Myometrial cell (primary cell): ENCODE data around the gene MT1B. TPM values are rescaled to one million over a fixed set of nuclear protein-coding genes. Genes with fewer than 3 reads are reported as not detected.

Experiments used
- total RNA-seq: library from RNA; depleted of rRNA; stranded (reverse); fragments of >200 nt; gene quantifications from 2 replicates; pipeline ENCODE4 v1.2.3, GENCODE V29; 2015

Gene MT1B
- total RNA-seq: not detected in 2 replicates

DNA sequence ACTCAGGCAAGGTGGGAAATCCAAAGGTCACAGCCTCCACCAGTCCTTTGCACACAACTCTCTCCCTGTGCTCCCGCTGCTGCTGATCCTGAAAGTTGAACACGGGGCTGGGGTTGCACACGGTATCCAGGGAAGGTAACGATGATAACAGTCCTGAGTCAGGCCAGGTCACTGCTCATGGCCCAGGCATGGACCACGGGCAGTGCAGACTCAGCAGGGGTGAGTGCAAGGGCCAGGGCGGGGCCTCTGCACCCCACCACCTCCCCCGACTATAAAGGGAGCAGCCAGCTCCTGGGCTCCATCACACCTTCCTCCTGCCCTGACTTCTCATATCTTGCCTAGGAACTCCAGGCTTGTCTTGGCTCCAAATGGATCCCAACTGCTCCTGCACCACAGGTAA is at the start of gene MT1B:
MT1B (plus strand) TSS at position 301 of the 400 bp plus-strand sequence; CDS start at position 369, 68 bp downstream.

DNA sequence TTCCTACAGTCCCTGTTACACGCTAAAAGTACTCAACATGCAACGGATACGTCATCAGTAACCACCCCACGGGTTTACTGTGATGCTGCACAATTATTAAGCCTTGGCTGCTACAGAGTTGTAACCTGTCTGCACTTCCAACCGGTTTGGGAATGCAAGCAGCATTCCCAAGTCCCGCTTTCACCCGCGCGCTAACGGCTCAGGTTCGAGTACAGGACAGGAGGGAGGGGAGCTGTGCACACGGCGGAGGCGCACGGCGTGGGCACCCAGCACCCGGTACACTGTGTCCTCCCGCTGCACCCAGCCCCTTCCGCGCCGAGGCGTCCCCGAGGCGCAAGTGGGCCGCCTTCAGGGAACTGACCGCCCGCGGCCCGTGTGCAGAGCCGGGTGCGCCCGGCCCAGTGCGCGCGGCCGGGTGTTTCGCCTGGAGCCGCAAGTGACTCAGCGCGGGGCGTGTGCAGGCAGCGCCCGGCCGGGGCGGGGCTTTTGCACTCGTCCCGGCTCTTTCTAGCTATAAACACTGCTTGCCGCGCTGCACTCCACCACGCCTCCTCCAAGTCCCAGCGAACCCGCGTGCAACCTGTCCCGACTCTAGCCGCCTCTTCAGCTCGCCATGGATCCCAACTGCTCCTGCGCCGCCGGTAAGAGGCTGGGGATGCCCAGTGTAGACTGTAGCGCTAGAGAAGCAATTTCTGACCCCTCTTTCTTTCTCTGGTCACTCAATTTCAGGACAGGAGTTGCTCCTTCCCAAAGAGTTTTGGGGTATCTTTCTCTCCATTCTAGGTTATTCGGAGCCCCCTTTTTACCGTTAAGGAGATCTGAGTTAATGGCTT is 43.4 kb upstream of the MT1B start, which contains the start of gene MT2A:
MT2A (plus strand) TSS at position 542 of the 833 bp plus-strand sequence; CDS start at position 614, 72 bp downstream.

DNA sequence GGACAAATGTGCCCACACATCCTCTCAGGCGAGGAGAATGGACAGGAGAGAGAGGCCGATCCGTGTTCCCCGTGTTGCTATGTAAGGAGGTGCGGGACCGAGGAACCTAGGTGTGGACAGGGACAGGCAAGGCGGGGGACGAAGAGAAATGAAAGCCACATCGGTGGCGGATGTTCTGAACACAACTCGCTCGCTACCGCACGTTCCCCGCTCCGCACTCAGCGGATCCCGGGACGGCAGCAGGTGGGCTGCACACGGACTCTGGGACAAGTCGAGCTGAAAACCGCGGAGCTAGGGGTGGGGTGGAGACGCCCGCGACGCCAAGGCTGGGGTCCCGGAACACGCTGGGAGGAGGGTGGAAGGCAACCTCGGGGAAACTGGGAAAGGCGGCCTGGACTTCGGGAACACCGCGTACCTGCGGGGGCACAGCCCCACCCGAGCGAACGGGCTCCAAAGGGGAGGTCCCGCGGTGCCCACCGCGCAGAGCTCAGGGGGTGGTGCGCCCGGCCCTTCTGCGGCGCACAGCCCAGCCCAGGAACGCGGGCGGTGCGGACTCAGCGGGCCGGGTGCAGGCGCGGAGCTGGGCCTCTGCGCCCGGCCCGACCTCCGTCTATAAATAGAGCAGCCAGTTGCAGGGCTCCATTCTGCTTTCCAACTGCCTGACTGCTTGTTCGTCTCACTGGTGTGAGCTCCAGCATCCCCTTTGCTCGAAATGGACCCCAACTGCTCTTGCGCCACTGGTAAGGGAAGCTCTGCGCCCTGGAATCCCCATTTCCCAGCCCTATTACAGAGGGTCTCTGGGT is 26.3 kb upstream of the MT1B start, which contains the start of gene MT1E:
MT1E (plus strand) TSS at position 642 of the 803 bp plus-strand sequence; CDS start at position 713, 71 bp downstream.

DNA sequence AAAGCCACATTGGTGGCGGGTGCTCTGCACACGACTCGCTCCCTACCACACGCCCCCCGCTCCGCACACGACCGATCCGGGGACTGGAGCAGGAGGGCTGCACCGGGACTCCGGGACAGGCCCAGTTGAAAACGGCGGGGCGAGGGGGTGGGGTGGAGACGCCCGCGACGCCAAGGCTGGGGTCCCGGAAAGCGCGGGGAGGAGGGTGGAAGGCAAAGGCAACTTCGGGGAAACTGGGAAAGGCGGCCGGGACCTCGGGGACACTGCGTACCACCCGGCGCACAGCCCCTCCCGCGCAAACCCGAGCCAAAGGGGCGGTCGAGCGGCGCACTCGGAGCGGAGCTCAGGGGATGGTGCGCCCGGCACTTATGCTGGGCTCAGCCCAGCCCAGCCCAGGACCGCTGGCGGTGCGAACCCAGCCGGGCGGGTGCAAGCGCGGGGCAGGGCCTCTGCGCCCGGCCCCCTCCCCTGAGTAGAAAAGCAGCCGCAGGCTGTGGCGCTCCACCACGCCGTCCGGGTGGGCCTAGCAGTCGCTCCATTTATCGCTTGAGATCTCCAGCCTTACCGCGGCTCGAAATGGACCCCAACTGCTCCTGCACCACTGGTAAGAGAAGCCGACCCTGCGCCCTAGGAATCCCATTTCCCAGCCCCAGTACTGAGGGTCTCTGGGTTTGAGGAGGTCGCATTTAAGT is 19.4 kb upstream of the MT1B start, which contains the start of gene MT1M:
MT1M (plus strand) TSS at position 504 of the 692 bp plus-strand sequence; CDS start at position 577, 73 bp downstream.

DNA sequence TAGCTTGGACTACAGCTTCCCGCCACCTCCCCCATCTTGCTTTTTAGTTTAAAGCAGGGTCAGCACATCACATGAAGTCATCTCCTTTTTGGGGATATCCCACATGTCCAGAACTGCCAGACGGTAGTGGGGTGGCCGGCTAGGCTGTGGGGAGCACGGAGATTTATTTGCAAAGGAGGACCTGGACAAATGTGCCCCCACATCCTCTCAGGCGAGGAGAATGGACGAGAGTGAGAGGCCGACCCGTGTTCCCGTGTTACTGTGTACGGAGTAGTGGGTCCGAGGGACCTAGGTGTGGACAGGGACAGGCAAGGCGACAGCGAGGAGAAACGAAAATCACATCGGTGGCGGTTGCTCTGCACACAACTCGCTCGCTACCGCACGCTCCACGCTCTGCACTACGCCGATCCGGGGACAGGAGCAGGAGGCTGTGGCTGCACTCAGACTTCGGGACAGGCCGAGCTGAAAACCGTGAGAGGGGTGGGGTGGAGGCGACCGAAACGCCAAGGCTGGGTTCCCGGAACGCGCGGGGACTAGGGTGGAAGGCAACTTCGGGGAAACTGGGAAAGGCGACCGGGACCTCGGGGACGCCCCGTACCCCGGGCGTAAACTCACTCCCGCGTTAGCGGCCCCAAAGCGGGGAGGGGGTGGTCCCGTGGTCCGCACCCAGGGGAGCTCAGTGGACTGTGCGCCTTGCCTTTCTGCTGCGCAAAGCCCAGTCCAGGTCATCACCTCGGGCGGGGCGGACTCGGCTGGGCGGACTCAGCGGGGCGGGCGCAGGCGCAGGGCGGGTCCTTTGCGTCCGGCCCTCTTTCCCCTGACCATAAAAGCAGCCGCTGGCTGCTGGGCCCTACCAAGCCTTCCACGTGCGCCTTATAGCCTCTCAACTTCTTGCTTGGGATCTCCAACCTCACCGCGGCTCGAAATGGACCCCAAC is 13.6 kb upstream of the MT1B start, which contains the start of gene MT1A:
MT1A (plus strand) TSS at position 853 of the 937 bp plus-strand sequence; CDS start at position 926, 73 bp downstream.

DNA sequence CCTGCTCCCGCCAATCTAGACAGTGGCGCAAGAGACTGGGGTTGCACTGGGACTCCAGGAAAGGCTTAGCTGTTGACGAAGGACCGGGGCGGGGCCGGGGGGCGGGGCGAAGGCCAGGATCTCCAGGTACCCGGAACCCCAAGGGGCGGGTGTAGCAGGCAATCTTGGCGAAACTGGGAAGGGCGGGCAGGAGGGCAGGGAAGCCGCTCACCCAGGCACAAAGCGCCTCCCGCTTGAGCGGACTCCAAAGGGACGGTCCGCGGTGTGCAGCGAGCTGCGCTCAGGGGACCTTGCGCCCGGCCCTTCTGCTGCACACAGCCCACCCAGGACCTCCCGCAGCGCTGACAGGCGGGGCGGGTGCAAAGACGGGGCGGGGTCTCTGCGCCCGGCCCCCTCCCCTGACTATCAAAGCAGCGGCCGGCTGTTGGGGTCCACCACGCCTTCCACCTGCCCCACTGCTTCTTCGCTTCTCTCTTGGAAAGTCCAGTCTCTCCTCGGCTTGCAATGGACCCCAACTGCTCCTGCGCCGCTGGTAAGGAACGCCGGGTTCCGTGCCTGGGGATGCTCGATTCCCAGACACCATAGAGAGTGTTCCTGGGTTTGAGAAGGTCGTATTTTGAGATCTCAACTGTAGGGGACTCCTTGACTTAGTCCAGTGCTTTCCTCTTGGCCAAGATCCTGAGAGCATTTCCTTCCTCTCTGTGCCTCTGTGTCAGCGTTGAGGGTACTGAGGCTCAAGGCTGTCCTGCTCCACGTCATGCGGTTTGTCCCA is 6.1 kb downstream of the MT1B start, which contains the start of gene MT1F:
MT1F (plus strand) TSS at position 405 of the 772 bp plus-strand sequence; CDS start at position 505, 100 bp downstream.

DNA sequence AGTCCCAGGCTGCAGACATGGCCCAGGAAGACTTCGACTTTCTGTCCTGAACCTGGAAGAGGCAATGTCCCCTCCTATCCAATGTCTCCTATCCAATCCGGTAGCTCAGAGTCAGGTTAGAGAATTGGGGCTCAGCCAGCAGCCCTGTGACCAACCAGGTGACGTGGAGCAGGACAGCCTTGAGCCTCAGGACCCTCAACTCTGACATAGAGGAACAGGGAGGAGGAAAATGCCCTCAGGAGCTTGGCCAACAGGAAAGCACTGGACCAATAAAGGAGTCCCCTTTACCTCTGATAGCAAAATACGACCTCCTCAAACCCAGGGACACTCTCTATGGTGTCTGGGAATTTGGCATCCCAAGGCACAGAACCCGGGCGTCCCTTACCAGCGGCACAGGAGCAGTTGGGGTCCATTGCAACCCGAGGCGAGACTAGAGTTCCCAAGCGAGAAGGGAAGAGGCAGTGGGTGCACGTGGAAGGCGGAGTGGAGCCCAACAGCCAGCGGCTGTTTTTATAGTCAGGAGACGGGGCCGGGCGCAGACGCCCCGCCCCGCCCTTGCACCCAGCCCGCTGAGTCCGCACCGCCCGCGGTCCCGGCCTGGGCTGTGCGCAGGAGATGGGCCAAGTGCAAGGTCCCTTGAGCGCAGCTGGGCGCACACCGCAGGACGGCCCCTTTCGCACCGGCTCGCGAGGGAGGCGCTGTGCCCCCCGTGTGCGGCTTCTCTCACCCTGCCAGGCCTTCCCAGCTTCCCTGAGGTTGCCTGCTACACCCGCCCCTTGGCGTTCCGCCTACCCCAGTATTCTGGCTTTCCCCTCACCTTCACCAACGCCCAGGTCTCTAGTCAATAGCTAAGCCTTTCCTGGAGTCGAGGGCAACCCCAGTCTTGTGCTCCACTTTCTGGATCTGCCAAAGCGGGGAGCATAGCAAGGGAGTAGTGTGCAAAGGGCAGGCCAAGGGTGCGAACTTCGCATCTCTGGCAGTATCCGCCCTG is 16.2 kb downstream of the MT1B start, which contains the start of gene MT1G:
MT1G (minus strand) TSS at position 485 of the 991 bp plus-strand sequence; CDS start at position 413, 72 bp downstream.

DNA sequence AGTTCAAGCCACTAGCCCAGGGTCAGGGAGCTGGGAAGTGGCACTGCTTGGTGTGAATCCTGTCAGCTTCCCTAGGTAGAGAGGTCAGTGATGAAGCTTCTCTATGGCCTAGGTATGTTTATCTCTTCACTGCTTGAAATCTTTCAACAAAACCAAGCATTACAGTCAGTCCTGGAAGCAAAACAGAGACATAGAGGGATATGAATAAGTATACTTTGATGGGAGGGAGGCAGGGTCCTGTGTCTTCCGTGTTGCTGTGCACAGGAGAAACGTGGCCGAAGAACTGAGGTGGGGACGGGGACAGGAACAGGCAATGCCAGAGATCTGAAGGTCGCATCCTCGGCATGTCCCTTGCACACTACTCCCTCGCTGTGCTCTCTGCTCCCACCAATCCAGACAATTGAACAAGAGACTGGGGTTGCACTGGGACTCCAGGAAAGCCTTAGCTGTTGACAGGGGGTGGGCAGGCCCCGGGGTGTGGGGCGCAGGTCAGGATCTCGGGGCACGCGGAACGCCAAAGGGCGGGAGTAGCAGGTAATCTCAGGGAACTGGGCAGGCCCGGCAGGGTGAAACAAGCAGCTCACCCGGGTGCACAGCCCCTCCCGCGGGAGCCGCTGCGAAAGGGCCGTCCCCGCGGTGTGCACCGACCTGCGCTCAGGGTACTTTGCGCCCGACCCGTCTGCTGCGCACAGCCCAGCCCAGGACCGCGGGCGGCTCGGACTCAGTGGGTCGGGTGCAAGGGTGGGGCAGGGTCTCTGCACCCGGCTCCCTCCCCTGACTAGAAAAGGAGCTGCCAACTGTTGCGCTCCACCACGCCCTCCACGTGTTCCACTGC is 17.5 kb downstream of the MT1B start, which contains the start of gene MT1H:
MT1H (plus strand) TSS at position 810 of the 835 bp plus-strand sequence. CDS start 71 bp downstream, outside the sequence.

DNA sequence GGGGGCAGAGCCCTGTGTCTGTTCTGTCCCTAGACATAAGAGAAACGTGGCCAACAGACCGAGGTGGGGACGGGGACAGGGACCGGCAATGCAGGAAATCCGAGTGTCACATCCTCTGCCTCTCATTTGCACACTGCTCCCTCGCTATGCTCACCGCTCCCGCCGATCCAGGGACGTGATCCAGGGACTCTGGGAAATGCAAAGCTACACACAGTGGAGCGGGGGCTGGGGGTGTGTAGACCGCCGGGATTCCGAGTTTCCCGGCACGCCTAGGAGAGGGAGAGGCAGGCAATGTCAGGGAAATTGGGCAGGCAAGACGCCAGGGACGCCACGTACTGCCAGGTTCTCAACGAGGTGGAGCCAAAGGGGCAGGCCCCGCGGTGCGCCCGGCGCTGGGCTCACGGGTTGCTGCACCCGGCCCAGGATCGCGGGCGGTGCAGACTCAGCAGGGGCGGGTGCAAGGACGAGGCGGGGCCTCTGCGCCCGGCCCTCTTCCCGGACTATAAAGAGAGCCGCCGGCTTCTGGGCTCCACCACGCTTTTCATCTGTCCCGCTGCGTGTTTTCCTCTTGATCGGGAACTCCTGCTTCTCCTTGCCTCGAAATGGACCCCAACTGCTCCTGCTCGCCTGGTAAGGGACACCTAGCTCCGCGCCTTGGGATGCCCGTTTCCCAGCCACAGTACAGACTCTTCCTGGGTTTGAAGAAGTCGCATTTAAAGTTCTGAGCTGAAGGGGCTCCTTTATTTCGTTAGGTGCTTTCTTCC is 30.4 kb downstream of the MT1B start, which contains the start of gene MT1X:
MT1X (plus strand) TSS at position 532 of the 764 bp plus-strand sequence; CDS start at position 603, 71 bp downstream.

Other genes starting within 250 kb of the MT1B start
- gene AMFR, start 226.3 kb upstream of the MT1B start, total RNA-seq: 123 and 152 TPM in 2 replicates
- gene NUDT21, start 200.6 kb upstream of the MT1B start, total RNA-seq: 56.5 and 105 TPM in 2 replicates
- 38.3 and 101 TPM in 2 replicates for gene OGFOD1, start 200.3 kb upstream of the MT1B start, total RNA-seq
- gene BBS2, start 131.9 kb upstream of the MT1B start, total RNA-seq: 47.3 and 61.5 TPM in 2 replicates
- gene MT4, start 86.8 kb upstream of the MT1B start, total RNA-seq: not detected in 2 replicates
- gene MT3, start 62.4 kb upstream of the MT1B start, total RNA-seq: not detected in 2 replicates
- 392 and 575 TPM in 2 replicates for gene MT2A, start 43.3 kb upstream of the MT1B start, total RNA-seq
- 146 and 173 TPM in 2 replicates for gene MT1E, start 26.1 kb upstream of the MT1B start, total RNA-seq
- gene MT1M, start 19.2 kb upstream of the MT1B start, total RNA-seq: 9.0 and 9.8 TPM in 2 replicates
- gene MT1A, start 13.2 kb upstream of the MT1B start, total RNA-seq: 15.6 and 38.3 TPM in 2 replicates
- gene MT1F, start 6.1 kb downstream of the MT1B start, total RNA-seq: 6.2 TPM in 1 of 2 replicates, not detected in the other
- gene MT1G, start 16.2 kb downstream of the MT1B start, total RNA-seq: 57.4 and 95.7 TPM in 2 replicates
- gene MT1H, start 17.9 kb downstream of the MT1B start, total RNA-seq: 6.9 and 10.5 TPM in 2 replicates
- 31.7 and 83.9 TPM in 2 replicates for gene MT1X, start 30.6 kb downstream of the MT1B start, total RNA-seq
- gene NUP93, start 78.2 kb downstream of the MT1B start, total RNA-seq: 66.5 and 81.6 TPM in 2 replicates
- not detected in 2 replicates for gene SLC12A3, start 213.3 kb downstream of the MT1B start, total RNA-seq